SK-N-SH treated with all-trans-retinoic acid at 6 μM for 48 hours (cell line): ENCODE measurements around the gene KRTDAP.

Experiments used
- ATAC-seq: fragments of 200-7000 bp; cut with Tn5 transposase; 3 replicates; pipeline ENCODE4 v1.9.1; 2020; ENCODE audit warnings: mild to moderate bottlenecking, moderate library complexity
- ARNTL ChIP-seq: fragments of 450-650 bp; formaldehyde crosslinking; IDR thresholded peaks from 2 replicates; pipeline ENCODE4 v1.5.0; 2020; ENCODE audit warnings: low read depth, mild to moderate bottlenecking, moderate library complexity, borderline replicate concordance
- BACH2 ChIP-seq: fragments of 250-450 bp; sonication (Bioruptor Pico); IDR thresholded peaks from 2 replicates; pipeline ENCODE4 v1.9.0; 2021; ENCODE audit warnings: mild to moderate bottlenecking, borderline replicate concordance
- CREB5 ChIP-seq: fragments of 250-450 bp; sonication (Bioruptor Pico); IDR thresholded peaks from 2 replicates; pipeline ENCODE4 v1.5.1; 2020; ENCODE audit warnings: low read depth, mild to moderate bottlenecking, moderate library complexity
- CSDC2 ChIP-seq: fragments of 250-450 bp; sonication (Bioruptor Pico); IDR thresholded peaks from 2 replicates; pipeline ENCODE4 v1.5.0; 2020; ENCODE audit warnings: mild to moderate bottlenecking, moderate library complexity
- CSRNP3 ChIP-seq: fragments of 250-450 bp; sonication (Bioruptor Pico); IDR thresholded peaks from 2 replicates; pipeline ENCODE4 v1.5.1; 2021; ENCODE audit warnings: mild to moderate bottlenecking, moderate library complexity
- ESRRG ChIP-seq: fragments of 250-450 bp; sonication (Bioruptor Pico); IDR thresholded peaks from 2 replicates; pipeline ENCODE4 v1.6.1; 2021; ENCODE audit warnings: mild to moderate bottlenecking
- GLIS3 ChIP-seq: fragments of 250-450 bp; sonication (Bioruptor Pico); IDR thresholded peaks from 2 replicates; pipeline ENCODE4 v1.5.0; 2020; ENCODE audit warnings: mild to moderate bottlenecking, moderate library complexity
- ISL1 ChIP-seq: fragments of 250-450 bp; sonication (Bioruptor Pico); IDR thresholded peaks from 2 replicates; pipeline ENCODE4 v2.1.2; 2022; ENCODE audit warnings: mild to moderate bottlenecking, moderate library complexity
- OSR1 ChIP-seq: fragments of 250-450 bp; sonication (Bioruptor Pico); IDR thresholded peaks from 2 replicates; pipeline ENCODE4 v1.8.0; 2022; ENCODE audit warnings: moderate library complexity, mild to moderate bottlenecking, inconsistent platforms
- POU6F1 ChIP-seq: fragments of 250-450 bp; sonication (Bioruptor Pico); IDR thresholded peaks from 2 replicates; pipeline ENCODE4 v1.8.0; 2021; ENCODE audit warnings: low read depth, mild to moderate bottlenecking, moderate library complexity, borderline replicate concordance
- PPARA ChIP-seq: fragments of 250-450 bp; sonication (Bioruptor Pico); IDR thresholded peaks from 2 replicates; pipeline ENCODE4 v1.5.0; 2020; ENCODE audit warnings: mild to moderate bottlenecking, borderline replicate concordance
- RARB ChIP-seq: fragments of 250-450 bp; sonication (Bioruptor Pico); IDR thresholded peaks from 2 replicates; pipeline ENCODE4 v1.8.0; 2021; ENCODE audit warnings: mild to moderate bottlenecking, moderate library complexity
- SNAI2 ChIP-seq: fragments of 250-450 bp; sonication (Bioruptor Pico); IDR thresholded peaks from 2 replicates; pipeline ENCODE4 v1.5.0; 2020; ENCODE audit warnings: mild to moderate bottlenecking, moderate library complexity
- TCF4 ChIP-seq: fragments of 250-450 bp; sonication (Bioruptor Pico); IDR thresholded peaks from 2 replicates; pipeline ENCODE4 v1.8.0; 2021; ENCODE audit warnings: mild to moderate bottlenecking, moderate library complexity, borderline replicate concordance
- TOX ChIP-seq: fragments of 250-450 bp; sonication (Bioruptor Pico); IDR thresholded peaks from 2 replicates; pipeline ENCODE4 v1.8.0; 2021; ENCODE audit warnings: mild to moderate bottlenecking, moderate library complexity, borderline replicate concordance
- ZC3H10 ChIP-seq: fragments of 250-450 bp; sonication (Bioruptor Pico); IDR thresholded peaks from 2 replicates; pipeline ENCODE4 v1.5.1; 2021; ENCODE audit warnings: mild to moderate bottlenecking, moderate library complexity
- ZFP3 ChIP-seq: fragments of 250-450 bp; sonication (Bioruptor Pico); IDR thresholded peaks from 2 replicates; pipeline ENCODE4 v1.5.0; 2020; ENCODE audit warnings: mild to moderate bottlenecking, moderate library complexity
- ZFP30 ChIP-seq: fragments of 450-650 bp; formaldehyde crosslinking; IDR thresholded peaks from 2 replicates; pipeline ENCODE4 v1.5.0; 2022; ENCODE audit warnings: mild to moderate bottlenecking, moderate library complexity
- ZNF565 ChIP-seq: fragments of 450-650 bp; formaldehyde crosslinking; conservative IDR thresholded peaks from 2 replicates; pipeline ENCODE4 v1.5.0; 2020; ENCODE audit warnings: low read depth, mild to moderate bottlenecking, moderate library complexity
- ZNF70 ChIP-seq: fragments of 450-650 bp; formaldehyde crosslinking; IDR thresholded peaks from 2 replicates; pipeline ENCODE4 v1.5.0; 2020; ENCODE audit warnings: mild to moderate bottlenecking, moderate library complexity
- ZNF8 ChIP-seq: fragments of 450-650 bp; formaldehyde crosslinking; IDR thresholded peaks from 2 replicates; pipeline ENCODE4 v1.5.0; 2020; ENCODE audit warnings: mild to moderate bottlenecking, moderate library complexity
- TF ChIP-seq, protein P1 (sequence below): fragments of 250-450 bp; sonication (Bioruptor Pico); IDR thresholded peaks from 2 replicates; pipeline ENCODE4 v1.8.0; 2020; ENCODE audit warnings: mild to moderate bottlenecking, moderate library complexity, borderline replicate concordance

The KRTDAP gene

DNA sequence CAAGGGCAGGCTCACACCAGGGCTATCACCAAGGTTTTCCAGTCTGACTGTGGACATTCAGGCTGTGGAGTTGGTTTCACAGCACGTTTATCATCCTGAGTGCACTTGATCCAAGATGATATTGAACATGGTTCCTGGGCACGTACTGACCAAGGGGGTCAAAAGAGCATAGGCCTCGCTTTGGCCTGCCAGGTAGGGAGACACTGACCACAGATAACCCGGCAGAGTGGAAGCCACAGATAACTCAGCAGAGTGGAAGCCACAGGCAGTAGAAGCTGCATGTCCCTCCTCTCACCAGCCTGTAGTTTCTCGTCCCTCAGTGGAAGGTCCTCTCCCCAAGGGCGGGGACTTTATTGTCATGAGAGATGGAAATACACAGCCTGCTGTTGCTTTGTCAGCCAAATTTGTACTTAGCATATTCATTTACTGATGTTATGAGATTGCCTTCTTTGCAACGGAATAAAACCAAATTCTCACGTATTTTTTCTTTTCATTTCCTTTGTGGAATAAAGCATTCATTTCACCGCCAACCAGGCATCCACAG is 8.8 kb upstream of the KRTDAP start:
- TF ChIP-seq ZNF565 (CRISPR knock-in tag) (no peak), BACH2 (CRISPR knock-in tag) (no peak), ISL1 (CRISPR knock-in tag) (no peak), PPARA (CRISPR knock-in tag) (no peak), CSDC2 (CRISPR knock-in tag) (no peak), OSR1 (CRISPR knock-in tag) (no peak), ZFP30 (CRISPR knock-in tag) (no peak), ZNF8 (CRISPR knock-in tag) (no peak), RARB (no peak), ZC3H10 (CRISPR knock-in tag) (no peak), CSRNP3 (CRISPR knock-in tag) (no peak)
- TF ChIP-seq, protein P1, sequence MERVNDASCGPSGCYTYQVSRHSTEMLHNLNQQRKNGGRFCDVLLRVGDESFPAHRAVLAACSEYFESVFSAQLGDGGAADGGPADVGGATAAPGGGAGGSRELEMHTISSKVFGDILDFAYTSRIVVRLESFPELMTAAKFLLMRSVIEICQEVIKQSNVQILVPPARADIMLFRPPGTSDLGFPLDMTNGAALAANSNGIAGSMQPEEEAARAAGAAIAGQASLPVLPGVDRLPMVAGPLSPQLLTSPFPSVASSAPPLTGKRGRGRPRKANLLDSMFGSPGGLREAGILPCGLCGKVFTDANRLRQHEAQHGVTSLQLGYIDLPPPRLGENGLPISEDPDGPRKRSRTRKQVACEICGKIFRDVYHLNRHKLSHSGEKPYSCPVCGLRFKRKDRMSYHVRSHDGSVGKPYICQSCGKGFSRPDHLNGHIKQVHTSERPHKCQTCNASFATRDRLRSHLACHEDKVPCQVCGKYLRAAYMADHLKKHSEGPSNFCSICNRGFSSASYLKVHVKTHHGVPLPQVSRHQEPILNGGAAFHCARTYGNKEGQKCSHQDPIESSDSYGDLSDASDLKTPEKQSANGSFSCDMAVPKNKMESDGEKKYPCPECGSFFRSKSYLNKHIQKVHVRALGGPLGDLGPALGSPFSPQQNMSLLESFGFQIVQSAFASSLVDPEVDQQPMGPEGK (CRISPR knock-in tag) = no peak
- ATAC-seq = no peak

- no peak for ATAC-seq
- TF ChIP-seq BACH2 (CRISPR knock-in tag) (no peak), ZFP3 (no peak), PPARA (CRISPR knock-in tag) (no peak), ZFP30 (CRISPR knock-in tag) (no peak), ZNF8 (CRISPR knock-in tag) (no peak), TOX (CRISPR knock-in tag) (no peak), POU6F1 (CRISPR knock-in tag) (no peak), CREB5 (CRISPR knock-in tag) (no peak)
These were observed 8.0 kb upstream of the KRTDAP start for GRCh38 chr19:35498220-35498619.

- no peak for ATAC-seq
These were observed 7.1 kb upstream of the KRTDAP start for GRCh38 chr19:35497406-35497805.

More at GRCh38 chr19:35497406-35497805, 7.1 kb upstream of the KRTDAP start:
- TF ChIP-seq POU6F1 (CRISPR knock-in tag) (no peak), ISL1 (CRISPR knock-in tag) (no peak), ZFP3 (no peak), TCF4 (CRISPR knock-in tag) (no peak), CSDC2 (CRISPR knock-in tag) (no peak), CSRNP3 (CRISPR knock-in tag) (no peak), TOX (CRISPR knock-in tag) (no peak), BACH2 (CRISPR knock-in tag) (no peak), OSR1 (CRISPR knock-in tag) (no peak), ESRRG (CRISPR knock-in tag) (no peak), GLIS3 (CRISPR knock-in tag) (no peak), ZNF565 (CRISPR knock-in tag) (no peak), ZNF8 (CRISPR knock-in tag) (no peak), ZNF70 (CRISPR knock-in tag) (no peak), ZC3H10 (CRISPR knock-in tag) (no peak), ARNTL (CRISPR knock-in tag) (no peak), RARB (no peak), SNAI2 (CRISPR knock-in tag) (no peak), ZFP30 (CRISPR knock-in tag) (no peak)
- TF ChIP-seq, protein P1 (CRISPR knock-in tag) = no peak
